Ureter (tissue), 1 donor: ENCODE data around the gene RSRC2. TPM values are rescaled to one million over a fixed set of nuclear protein-coding genes. Genes with fewer than 3 reads are reported as not detected.
"Not testable (repeated sequence)": the region's sequence is repeated elsewhere in the genome, so short reads cannot be mapped to it uniquely, and the experiment has no call there.

Experiments used
- DNase-seq: peaks from one replicate; pipeline ENCODE4 v3.0.0-alpha.2; 2020; ENCODE audit warnings: low spot score
- total RNA-seq: library from RNA; stranded (reverse); gene quantifications from one replicate; pipeline ENCODE4 v1.2.4, GENCODE V29; 2023
- donor health status: DM: yes; HTN: yes; CAD: no.

Gene RSRC2
- total RNA-seq = 72.5 TPM

GRCh38 chr12:122526683-122527477 is at the start of gene RSRC2, which contains the start of gene KNTC1:
Gene RSRC2, minus strand, starts transcription at chr12:122526936. Its CDS starts 83 bp downstream, at chr12:122526853.
Gene KNTC1, plus strand, starts transcription at chr12:122527249. Its CDS starts 2,815 bp downstream, at chr12:122530064.
- peak; percentile 99 for DNase-seq

- no peak for DNase-seq
These were observed 45.1 kb upstream of the RSRC2 start for GRCh38 chr12:122571821-122572220.

GRCh38 chr12:122570006-122570405 is 43.3 kb upstream of the RSRC2 start:
- not testable (repeated sequence) for DNase-seq

GRCh38 chr12:122569288-122569687 is 42.6 kb upstream of the RSRC2 start:
- DNase-seq = no peak

- DNase-seq = not testable (repeated sequence)
These were observed 40.1 kb upstream of the RSRC2 start for GRCh38 chr12:122566816-122567215.

- DNase-seq = no peak
These were observed 36.6 kb upstream of the RSRC2 start for GRCh38 chr12:122563361-122563760.

GRCh38 chr12:122560138-122560537 is 33.4 kb upstream of the RSRC2 start:
- no peak for DNase-seq

GRCh38 chr12:122558745-122559641 is 32.3 kb upstream of the RSRC2 start:
- no peak for DNase-seq

- DNase-seq = no peak
These were observed 20.6 kb upstream of the RSRC2 start for GRCh38 chr12:122547330-122547729.

- DNase-seq = no peak
These were observed 19.1 kb upstream of the RSRC2 start for GRCh38 chr12:122545855-122546254.

GRCh38 chr12:122544537-122544936 is 17.8 kb upstream of the RSRC2 start:
- DNase-seq = no peak

- no peak for DNase-seq
These were observed 11.8 kb upstream of the RSRC2 start for GRCh38 chr12:122538496-122538895.

- no peak for DNase-seq
These were observed 10.3 kb upstream of the RSRC2 start for GRCh38 chr12:122537021-122537420.

GRCh38 chr12:122533856-122534255 is 7.1 kb upstream of the RSRC2 start:
- DNase-seq = no peak

GRCh38 chr12:122528992-122529391 is 2.3 kb upstream of the RSRC2 start:
- no peak for DNase-seq

GRCh38 chr12:122528582-122528981 is 1.8 kb upstream of the RSRC2 start:
- no peak for DNase-seq

- no peak for DNase-seq
These were observed 775 bp upstream of the RSRC2 start for GRCh38 chr12:122527478-122527944.

GRCh38 chr12:122523846-122524718 is 2.7 kb downstream of the RSRC2 start:
- DNase-seq = no peak

- no peak for DNase-seq
These were observed 3.5 kb downstream of the RSRC2 start for GRCh38 chr12:122523280-122523679.

- DNase-seq = no peak
These were observed 6.1 kb downstream of the RSRC2 start for GRCh38 chr12:122520676-122521075.

- DNase-seq = no peak
These were observed 7.3 kb downstream of the RSRC2 start for GRCh38 chr12:122519418-122519817.
